Trophoblast cell (in vitro differentiated cells and primary cell): ENCODE measurements around the gene ZNF839.

ENCODE experiments used
- DNase-seq, 2 donors: peaks; one replicate each; pipeline ENCODE4 v3.0.0-alpha.2; 2016
- H2AFZ ChIP-seq: 2 replicates; pipeline ENCODE4 v1.6.1; 2013; ENCODE audit warnings: low read length, moderate library complexity, mild to moderate bottlenecking; ENCODE audit not compliant: insufficient read depth, poor library complexity
- H2AK5ac ChIP-seq: 2 replicates; pipeline ENCODE4 v1.6.1; 2013; ENCODE audit warnings: mild to moderate bottlenecking, low read length
- H2BK120ac ChIP-seq: 2 replicates; pipeline ENCODE4 v1.6.1; 2013; ENCODE audit warnings: low read length, mild to moderate bottlenecking, moderate library complexity; ENCODE audit not compliant: insufficient read depth, poor library complexity
- H2BK12ac ChIP-seq: 2 replicates; pipeline ENCODE4 v1.6.1; 2013; ENCODE audit warnings: mild to moderate bottlenecking, low read length, moderate library complexity
- H2BK5ac ChIP-seq: 2 replicates; pipeline ENCODE4 v1.6.1; 2013; ENCODE audit warnings: low read length, low read depth, moderate library complexity, mild to moderate bottlenecking; ENCODE audit not compliant: poor library complexity
- H3K14ac ChIP-seq: 2 replicates; pipeline ENCODE4 v1.6.1; 2013; ENCODE audit warnings: mild to moderate bottlenecking, low read length
- H3K18ac ChIP-seq: 2 replicates; pipeline ENCODE4 v1.6.1; 2013; ENCODE audit warnings: mild to moderate bottlenecking, low read length
- H3K23ac ChIP-seq: 2 replicates; pipeline ENCODE4 v1.6.1; 2013; ENCODE audit warnings: low read length
- H3K27ac ChIP-seq: 2 replicates; pipeline ENCODE4 v1.5.1; 2013; ENCODE audit warnings: low read depth, mild to moderate bottlenecking, inconsistent platforms, low read length, moderate library complexity
- H3K27me3 ChIP-seq: 2 replicates; pipeline ENCODE4 v1.6.1; 2013; ENCODE audit warnings: inconsistent platforms, mild to moderate bottlenecking, low read length, moderate library complexity; ENCODE audit not compliant: insufficient read depth
- H3K36me3 ChIP-seq, 2 experiments: 1 replicate in 1 of 2; 2 replicates in 1 of 2; pipeline ENCODE4 v1.6.1; 2013; ENCODE audit warnings: low read length in 2 of 2, mild to moderate bottlenecking in 2 of 2, moderate library complexity in 1 of 2; ENCODE audit not compliant: insufficient read depth in 2 of 2, control insufficient read depth in 1 of 2
- H3K4ac ChIP-seq: 2 replicates; pipeline ENCODE4 v1.6.1; 2013; ENCODE audit warnings: low read depth, mild to moderate bottlenecking, low read length, moderate library complexity
- H3K4me1 ChIP-seq, 2 experiments: 1 replicate in 1 of 2; 2 replicates in 1 of 2; pipeline ENCODE4 v1.6.1; 2013; ENCODE audit warnings: low read length in 2 of 2, mild to moderate bottlenecking in 2 of 2, moderate library complexity in 1 of 2; ENCODE audit not compliant: insufficient read depth in 2 of 2, control insufficient read depth in 1 of 2
- H3K4me2 ChIP-seq: 2 replicates; pipeline ENCODE4 v1.6.1; 2013; ENCODE audit warnings: inconsistent platforms, mild to moderate bottlenecking, low read length, moderate library complexity
- H3K4me3 ChIP-seq: 2 replicates; pipeline ENCODE4 v1.5.1; 2013; ENCODE audit warnings: mild to moderate bottlenecking, low read depth, low read length, inconsistent platforms
- H3K79me1 ChIP-seq: one replicate; pipeline ENCODE4 v1.6.1; 2013; ENCODE audit warnings: low read length
- H3K79me2 ChIP-seq: 2 replicates; pipeline ENCODE4 v1.6.1; 2013; ENCODE audit warnings: low read length, mild to moderate bottlenecking; ENCODE audit not compliant: control insufficient read depth, insufficient read depth, poor library complexity
- H3K9ac ChIP-seq: 2 replicates; pipeline ENCODE4 v1.6.1; 2013; ENCODE audit warnings: mild to moderate bottlenecking, low read length
- H3K9me3 ChIP-seq: 2 replicates; pipeline ENCODE4 v1.6.1; 2013; ENCODE audit warnings: low read depth, mild to moderate bottlenecking, control low read depth, inconsistent platforms, low read length; ENCODE audit not compliant: insufficient read depth
- H4K12ac ChIP-seq: 2 replicates; pipeline ENCODE4 v1.6.1; 2013; ENCODE audit warnings: low read depth, mild to moderate bottlenecking, low read length, moderate library complexity
- H4K8ac ChIP-seq: 2 replicates; pipeline ENCODE4 v1.6.1; 2013; ENCODE audit warnings: low read depth, mild to moderate bottlenecking, low read length, moderate library complexity
- H4K91ac ChIP-seq: one replicate; pipeline ENCODE4 v1.6.1; 2013; ENCODE audit warnings: low read depth, mild to moderate bottlenecking, low read length, moderate library complexity
- WGBS: extraction: QIAGEN DNeasy Blood & Tissue Kit; methylation state at CpG from one replicate; pipeline ENCODE4 v1.1.7; 2013; ENCODE audit warnings: missing lambda C conversion rate; ENCODE audit not compliant: insufficient read length, insufficient coverage; ENCODE audit errors: extremely low coverage; 5-methylcytosine and 5-hydroxymethylcytosine counted together

ZNF839 gene

DNA sequence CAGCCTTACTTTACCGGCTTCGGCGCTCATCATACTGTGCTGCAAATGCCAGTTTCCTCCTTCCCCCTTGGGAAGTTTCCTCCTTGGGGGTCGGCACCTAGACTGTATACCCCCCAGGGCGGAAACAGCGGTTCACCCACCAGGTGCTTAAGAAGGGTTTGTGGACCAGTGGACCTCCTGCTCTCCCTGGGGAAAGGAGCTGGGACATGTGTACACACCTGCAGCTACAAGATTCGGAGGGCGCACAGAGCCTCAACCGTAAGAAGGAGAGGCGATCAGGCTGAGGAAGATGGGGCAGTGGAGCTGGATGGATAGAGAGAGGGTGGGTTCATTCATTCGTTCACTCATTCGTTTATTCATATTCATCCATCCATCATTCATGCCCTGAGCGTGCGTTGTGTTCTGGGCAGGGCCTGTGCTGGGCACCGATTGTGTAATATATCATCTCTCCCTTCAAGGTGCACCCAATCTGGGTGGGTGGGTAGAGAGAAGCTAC, 717 bp upstream of the ZNF839 start:
- no peak for DNase-seq
- H4K12ac ChIP-seq, result peak overlapping the region; percentile 69
- no peaks in the 10 kb centered on the region for H3K27me3 ChIP-seq
- H3K9ac ChIP-seq, result no peak overlapping the region
- peaks cover 8% of the 10 kb centered on the region for H3K79me2 ChIP-seq
- H2AK5ac ChIP-seq, result peak overlapping the region; percentile 14
- H2BK12ac ChIP-seq, result peak overlapping the region; percentile 21
- H3K4me1 ChIP-seq, result peaks cover 8 to 11% of the 10 kb centered on the region in 2 experiments
- no peak overlapping the region for H3K27ac ChIP-seq
- no peak overlapping the region for H2BK120ac ChIP-seq
- peak overlapping the region; percentile 94 for H4K8ac ChIP-seq
- peak overlapping the region; percentile 78 for H4K91ac ChIP-seq
- no peak overlapping the region for H2BK5ac ChIP-seq
- H3K18ac ChIP-seq, result no peak overlapping the region
- peaks cover 10% of the 10 kb centered on the region for H3K79me1 ChIP-seq
- peak overlapping the region; percentile 81 for H3K4me2 ChIP-seq
- no peak overlapping the region for H3K23ac ChIP-seq
- H3K36me3 ChIP-seq, result peaks cover 0 to 4% of the 10 kb centered on the region in 2 experiments
- no peak overlapping the region for H3K4ac ChIP-seq
- peak overlapping the region; percentile 67 for H2AFZ ChIP-seq
- no peak overlapping the region for H3K4me3 ChIP-seq
- no CpG with 5 or more reads among the region's 15 CpGs for WGBS
- H3K9me3 ChIP-seq, result no peaks in the 10 kb centered on the region
- peak overlapping the region; percentile 82 for H3K14ac ChIP-seq

DNA sequence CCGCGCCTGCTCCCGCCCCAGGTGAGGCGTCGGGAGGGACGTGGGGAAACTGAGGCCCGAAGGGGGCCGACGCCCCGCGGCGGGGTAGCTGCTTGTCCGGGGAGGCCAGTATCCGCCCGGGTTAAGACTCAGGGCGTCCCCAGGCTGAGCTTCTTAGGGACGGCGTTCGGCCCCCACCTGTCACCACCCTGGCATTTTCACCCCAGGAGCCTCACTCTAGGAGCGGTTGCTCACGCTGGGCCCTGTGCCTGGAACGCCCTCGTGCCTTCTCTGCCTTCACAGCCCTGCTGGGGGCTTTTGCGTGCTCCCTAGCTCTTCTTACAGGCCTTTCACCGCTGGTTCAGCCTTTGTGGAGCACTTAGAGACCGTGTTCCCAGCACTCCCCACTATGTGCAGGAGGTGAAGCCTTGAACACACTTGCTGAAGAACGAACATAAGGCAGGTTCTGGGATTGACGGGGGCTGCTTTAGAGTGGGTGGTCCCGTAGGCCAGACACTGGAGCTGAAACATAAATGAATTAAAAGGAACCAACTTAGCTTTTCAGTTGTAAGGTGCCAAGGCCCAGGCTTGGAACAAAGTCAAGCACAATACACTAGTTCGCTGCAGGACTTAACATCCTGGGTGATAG, 601 bp downstream of the ZNF839 start:
- H2BK120ac ChIP-seq, result peak overlapping the region; percentile 52

DNA sequence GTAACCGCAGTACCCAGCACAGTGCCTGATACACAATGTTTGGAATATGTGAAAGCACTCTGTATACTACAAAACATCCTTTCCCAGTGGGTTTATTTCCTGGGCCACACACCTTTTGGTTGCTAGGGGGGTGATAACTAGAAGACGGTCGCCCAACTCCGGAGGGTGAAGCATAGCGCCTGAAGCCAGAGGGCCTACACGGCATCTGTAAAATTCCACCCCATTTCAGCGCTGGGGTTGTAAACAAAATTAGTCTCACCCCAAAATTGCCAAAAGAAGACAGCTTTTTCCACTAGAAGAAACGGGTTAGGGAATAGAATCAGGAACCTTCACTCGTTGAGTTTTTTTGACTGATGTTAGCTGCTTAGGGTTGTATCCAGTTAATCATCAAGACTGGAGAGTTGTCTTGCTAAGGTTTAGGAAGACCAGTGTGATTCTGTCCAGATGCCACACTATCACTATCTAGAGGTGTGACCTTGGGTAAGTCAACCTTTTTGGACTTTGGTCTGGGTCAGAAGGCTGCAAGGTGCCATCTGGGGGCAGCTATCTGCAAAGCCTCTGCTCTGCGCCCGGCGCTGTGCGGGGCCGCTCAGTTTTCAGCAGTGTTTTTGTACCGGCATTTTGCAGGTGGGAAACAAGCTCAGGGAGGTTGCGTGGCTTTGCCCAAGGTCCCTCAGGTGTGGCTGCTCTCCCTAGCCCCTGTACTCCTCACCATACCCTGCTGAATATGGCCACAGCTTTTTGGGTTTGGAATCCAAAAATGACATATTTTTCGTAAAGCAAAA, 1.3 kb downstream of the ZNF839 start:
- H2AK5ac ChIP-seq, result no peak overlapping the region
- DNase-seq, result no peak
- H2AFZ ChIP-seq, result no peak overlapping the region
- H3K23ac ChIP-seq, result no peak overlapping the region
- no peak overlapping the region for H2BK5ac ChIP-seq
- no peak overlapping the region for H3K18ac ChIP-seq
- H3K79me2 ChIP-seq, result peaks cover 8% of the 10 kb centered on the region
- H4K12ac ChIP-seq, result no peak overlapping the region
- no CpG with 5 or more reads among the region's 17 CpGs for WGBS
- H3K79me1 ChIP-seq, result peaks cover 10% of the 10 kb centered on the region
- no peak overlapping the region for H2BK12ac ChIP-seq
- H3K4me1 ChIP-seq, result peaks cover 9 to 11% of the 10 kb centered on the region in 2 experiments
- no peak overlapping the region for H2BK120ac ChIP-seq
- H4K8ac ChIP-seq, result peak overlapping the region; percentile 95
- H3K9ac ChIP-seq, result no peak overlapping the region
- no peak overlapping the region for H4K91ac ChIP-seq
- H3K14ac ChIP-seq, result no peak overlapping the region
- H3K4me2 ChIP-seq, result peak overlapping the region; percentile 64
- H3K9me3 ChIP-seq, result no peaks in the 10 kb centered on the region
- H3K27me3 ChIP-seq, result no peaks in the 10 kb centered on the region
- H3K4me3 ChIP-seq, result no peak overlapping the region
- H3K36me3 ChIP-seq, result peaks cover 0 to 4% of the 10 kb centered on the region in 2 experiments
- H3K27ac ChIP-seq, result no peak overlapping the region
- no peak overlapping the region for H3K4ac ChIP-seq

More for the DNA sequence above, 601 bp downstream of the ZNF839 start:
- H3K4ac ChIP-seq, result peak overlapping the region; percentile 60
- peaks cover 0 to 4% of the 10 kb centered on the region in 2 experiments for H3K36me3 ChIP-seq
- H4K12ac ChIP-seq, result peak overlapping the region; percentile 66
- peaks cover 10% of the 10 kb centered on the region for H3K79me1 ChIP-seq
- H3K18ac ChIP-seq, result peak overlapping the region; percentile 62
- H3K27me3 ChIP-seq, result no peaks in the 10 kb centered on the region
- H3K27ac ChIP-seq, result peak overlapping the region; percentile 14
- H2AFZ ChIP-seq, result peak overlapping the region; percentile 48
- peaks cover 8% of the 10 kb centered on the region for H3K79me2 ChIP-seq
- no peak overlapping the region for H2BK12ac ChIP-seq
- H4K8ac ChIP-seq, result peak overlapping the region; percentile 95
- H3K14ac ChIP-seq, result peak overlapping the region; percentile 76
- peak overlapping the region; percentile 81 for H4K91ac ChIP-seq
- no peaks in the 10 kb centered on the region for H3K9me3 ChIP-seq
- H3K9ac ChIP-seq, result peak overlapping the region; percentile 97
- peak overlapping the region; percentile 12 for H2AK5ac ChIP-seq
- no peak overlapping the region for H3K23ac ChIP-seq
- peaks cover 8 to 9% of the 10 kb centered on the region in 2 experiments for H3K4me1 ChIP-seq
- H3K4me2 ChIP-seq, result peak overlapping the region; percentile 64
- peak overlapping the region; percentile 83 for H3K4me3 ChIP-seq
- WGBS, result no CpG with 5 or more reads among the region's 30 CpGs
- peak; percentile 13 to 41 for DNase-seq
- H2BK5ac ChIP-seq, result no peak overlapping the region

DNA sequence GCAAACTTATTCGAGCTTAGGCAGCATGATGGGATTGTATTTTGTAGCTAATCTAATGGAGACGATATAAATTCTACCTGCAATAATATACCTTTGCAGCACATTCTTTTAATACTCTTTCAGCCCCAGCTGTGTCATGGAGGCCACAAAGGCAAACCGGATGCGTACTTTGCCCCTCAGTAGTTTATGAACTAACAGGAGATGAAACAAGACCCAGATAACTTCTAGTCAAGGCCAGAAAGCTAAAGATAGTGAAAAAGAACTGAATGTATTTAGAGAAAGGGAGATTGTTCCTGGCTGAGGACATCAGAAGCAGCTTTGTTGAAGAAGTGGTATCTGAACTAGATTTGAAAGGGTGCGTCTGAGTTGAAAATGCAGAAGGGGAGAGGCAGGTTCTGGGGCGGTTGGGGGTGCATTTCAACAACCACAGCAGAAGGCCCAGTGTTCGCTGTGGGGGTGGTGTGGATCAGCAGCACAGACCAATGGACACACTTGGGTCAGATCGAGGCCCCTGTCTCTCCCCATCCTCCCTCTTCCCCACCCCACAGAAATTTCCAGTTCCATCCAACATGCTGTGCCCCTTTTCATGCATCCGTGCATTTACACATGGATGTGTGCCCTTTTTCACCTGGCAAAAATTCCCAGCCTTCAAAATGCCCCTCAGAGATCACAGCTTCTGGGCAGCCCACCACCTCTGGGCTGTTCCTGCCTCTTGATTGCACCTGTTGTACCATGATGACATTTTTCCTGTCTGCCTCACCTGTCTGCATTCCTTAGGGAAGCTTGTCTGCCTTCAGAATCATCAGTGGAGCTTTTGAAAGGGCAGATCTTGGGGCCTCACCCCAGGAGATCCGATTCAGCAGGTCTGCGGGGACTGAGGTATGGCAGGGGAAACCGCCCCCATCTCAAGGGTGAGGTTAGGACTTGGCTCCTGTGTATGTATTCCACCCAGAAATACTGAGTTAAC, 2.2 kb downstream of the ZNF839 start:
- no peaks in the 10 kb centered on the region for H3K9me3 ChIP-seq
- H3K4me2 ChIP-seq, result no peak overlapping the region
- H3K4ac ChIP-seq, result no peak overlapping the region
- H3K4me1 ChIP-seq, result peaks cover 12 to 14% of the 10 kb centered on the region in 2 experiments
- no CpG with 5 or more reads among the region's 12 CpGs for WGBS
- H3K23ac ChIP-seq, result no peak overlapping the region
- H2BK5ac ChIP-seq, result no peak overlapping the region
- H2BK120ac ChIP-seq, result no peak overlapping the region
- H3K9ac ChIP-seq, result no peak overlapping the region
- no peak overlapping the region for H3K14ac ChIP-seq
- no peak overlapping the region for H2BK12ac ChIP-seq
- peaks cover 8% of the 10 kb centered on the region for H3K79me2 ChIP-seq
- DNase-seq, result no peak
- H2AK5ac ChIP-seq, result no peak overlapping the region
- no peak overlapping the region for H4K91ac ChIP-seq
- H3K27me3 ChIP-seq, result no peaks in the 10 kb centered on the region
- peaks cover 10% of the 10 kb centered on the region for H3K79me1 ChIP-seq
- H3K18ac ChIP-seq, result no peak overlapping the region
- no peak overlapping the region for H4K8ac ChIP-seq
- no peak overlapping the region for H3K27ac ChIP-seq
- no peak overlapping the region for H4K12ac ChIP-seq
- H3K4me3 ChIP-seq, result no peak overlapping the region
- no peak overlapping the region for H2AFZ ChIP-seq
- H3K36me3 ChIP-seq, result peaks cover 0 to 4% of the 10 kb centered on the region in 2 experiments
